GM21576 (cell line): ENCODE results near the gene RNASE1.

Source experiments
- ATAC-seq: cut with Tn5 transposase; IDR thresholded peaks from one replicate; pipeline ENCODE4 v1.9.1; 2021; ENCODE audit warnings: mild to moderate bottlenecking, moderate library complexity; ENCODE audit not compliant: unreplicated experiment

RNASE1 gene

GRCh38 chr14:20809917-20810316 is 7.3 kb upstream of the RNASE1 start:
- ATAC-seq, result no peak

- no peak for ATAC-seq
Measured at GRCh38 chr14:20808162-20808483, 5.5 kb upstream of the RNASE1 start.

- ATAC-seq, result no peak
Measured at GRCh38 chr14:20807304-20808161, 4.9 kb upstream of the RNASE1 start.

- ATAC-seq, result no peak
Measured at GRCh38 chr14:20805485-20805884, 2.8 kb upstream of the RNASE1 start.

- no peak for ATAC-seq
Measured at GRCh38 chr14:20803223-20803622, 579 bp upstream of the RNASE1 start.

- no peak for ATAC-seq
Measured at GRCh38 chr14:20801726-20802125, 918 bp downstream of the RNASE1 start.

GRCh38 chr14:20799892-20800544 is 2.6 kb downstream of the RNASE1 start:
- ATAC-seq, result no peak

- ATAC-seq, result no peak
Measured at GRCh38 chr14:20799456-20799891, 3.2 kb downstream of the RNASE1 start.

GRCh38 chr14:20798932-20799331 is 3.7 kb downstream of the RNASE1 start:
- no peak for ATAC-seq

- no peak for ATAC-seq
Measured at GRCh38 chr14:20798318-20798717, 4.3 kb downstream of the RNASE1 start.

GRCh38 chr14:20797164-20797563 is 5.5 kb downstream of the RNASE1 start:
- ATAC-seq, result no peak

- no peak for ATAC-seq
Measured at GRCh38 chr14:20794644-20795369, 7.8 kb downstream of the RNASE1 start.

GRCh38 chr14:20792556-20792955 is 10.1 kb downstream of the RNASE1 start:
- no peak for ATAC-seq

- ATAC-seq, result no peak
Measured at GRCh38 chr14:20791597-20791996, 11.0 kb downstream of the RNASE1 start.

GRCh38 chr14:20791187-20791586 is 11.5 kb downstream of the RNASE1 start:
- ATAC-seq, result no peak

GRCh38 chr14:20790464-20791116 is 12.1 kb downstream of the RNASE1 start:
- ATAC-seq, result no peak

- no peak for ATAC-seq
Measured at GRCh38 chr14:20789230-20789813, 13.3 kb downstream of the RNASE1 start.

- no peak for ATAC-seq
Measured at GRCh38 chr14:20787025-20787424, 15.6 kb downstream of the RNASE1 start.

- peak; percentile 40 for ATAC-seq
Measured at GRCh38 chr14:20782280-20782890, 20.3 kb downstream of the RNASE1 start.

- ATAC-seq, result no peak
Measured at GRCh38 chr14:20781803-20782202, 20.8 kb downstream of the RNASE1 start.
